Neutrophil (primary cell): Measurements from ENCODE around the gene GALNT12.

Source experiments
- H3K27ac ChIP-seq: fragments of 200-600 bp; sonication (generic); 2 replicates; pipeline ENCODE4 v1.5.1; 2016; ENCODE audit warnings: mild to moderate bottlenecking, moderate library complexity
- H3K27me3 ChIP-seq: fragments of 200-600 bp; sonication (generic); 2 replicates; pipeline ENCODE4 v1.6.0; 2016; ENCODE audit warnings: mild to moderate bottlenecking
- H3K36me3 ChIP-seq: fragments of 200-600 bp; sonication (generic); 2 replicates; pipeline ENCODE4 v1.5.1; 2017
- H3K4me1 ChIP-seq, 2 experiments: fragments of 200-600 bp in 1 of 2; sonication (generic) in 1 of 2; 1 replicate in 1 of 2; 2 replicates in 1 of 2; pipeline versions ENCODE4 v1.5.1 to v1.6.1; 2013 to 2016; ENCODE audit warnings: low read depth in 1 of 2, low read length in 1 of 2, mild to moderate bottlenecking in 1 of 2, moderate library complexity in 1 of 2; ENCODE audit not compliant: control insufficient read depth in 1 of 2, insufficient read depth in 1 of 2
- H3K4me3 ChIP-seq, 2 experiments: fragments of 200-600 bp in 1 of 2; sonication (generic) in 1 of 2; 1 replicate in 1 of 2; 2 replicates in 1 of 2; pipeline ENCODE4 v1.5.1; 2013 to 2016; ENCODE audit warnings: low read depth in 1 of 2, low read length in 1 of 2, mild to moderate bottlenecking in 1 of 2, moderate library complexity in 1 of 2
- H3K9me3 ChIP-seq: fragments of 200-600 bp; sonication (generic); 2 replicates; pipeline ENCODE4 v1.5.1; 2016
- CTCF ChIP-seq: fragments of 200-600 bp; sonication (generic); IDR thresholded peaks from 2 replicates; pipeline ENCODE4 v1.5.1; 2016; ENCODE audit warnings: antibody characterized with exemption

The GALNT12 gene

GRCh38 chr9:98879963-98880310, 72.5 kb downstream of the GALNT12 start:
- Histone ChIP-seq H3K4me3 (no peak overlapping the region), H3K36me3 (no peaks in the 10 kb centered on the region), H3K9me3 (no peaks in the 10 kb centered on the region), H3K4me1 (no peaks in the 10 kb centered on the region), H3K27ac (no peak overlapping the region), H3K27me3 (peaks cover 88% of the 10 kb centered on the region)
- no peak for TF ChIP-seq CTCF

GRCh38 chr9:98880311-98881015, 73.0 kb downstream of the GALNT12 start:
- no peaks in the 10 kb centered on the region for H3K36me3 ChIP-seq
- no peaks in the 10 kb centered on the region for H3K4me1 ChIP-seq
- no peak overlapping the region for H3K27ac ChIP-seq
- peaks cover 85% of the 10 kb centered on the region for H3K27me3 ChIP-seq
- no peak for TF ChIP-seq CTCF
- H3K9me3 ChIP-seq = no peaks in the 10 kb centered on the region
- H3K4me3 ChIP-seq = no peak overlapping the region

- Histone ChIP-seq H3K4me1 (no peaks in the 10 kb centered on the region), H3K36me3 (no peaks in the 10 kb centered on the region)
- no peak for TF ChIP-seq CTCF
Observed at GRCh38 chr9:98881356-98881755, 73.9 kb downstream of the GALNT12 start.

GRCh38 chr9:98881836-98882568, 74.5 kb downstream of the GALNT12 start:
- Histone ChIP-seq H3K27ac (no peak overlapping the region), H3K36me3 (no peaks in the 10 kb centered on the region), H3K4me3 (no peak overlapping the region), H3K4me1 (no peaks in the 10 kb centered on the region), H3K27me3 (peaks cover 92% of the 10 kb centered on the region), H3K9me3 (no peaks in the 10 kb centered on the region)
- no peak for TF ChIP-seq CTCF

More at GRCh38 chr9:98881356-98881755, 73.9 kb downstream of the GALNT12 start:
- Histone ChIP-seq H3K4me3 (no peak overlapping the region), H3K27me3 (peaks cover 88% of the 10 kb centered on the region), H3K9me3 (no peaks in the 10 kb centered on the region), H3K27ac (no peak overlapping the region)

- H3K36me3 ChIP-seq = no peaks in the 10 kb centered on the region
- TF ChIP-seq CTCF = no peak
- H3K4me3 ChIP-seq = no peak overlapping the region
- no peaks in the 10 kb centered on the region for H3K4me1 ChIP-seq
- no peak overlapping the region for H3K27ac ChIP-seq
- peaks cover 92% of the 10 kb centered on the region for H3K27me3 ChIP-seq
- no peaks in the 10 kb centered on the region for H3K9me3 ChIP-seq
Observed at GRCh38 chr9:98882569-98882923, 75.1 kb downstream of the GALNT12 start.
